ENCODE measurements around the gene FXYD6. TPM values are rescaled to one million over a fixed set of nuclear protein-coding genes. Genes with fewer than 3 reads are reported as not detected.

The FXYD6 gene
- total and polyA plus RNA-seq, 2 of the 8 experiments (the other 6 are each of a cell fraction or from before 2014, with no cell fraction given): 44.6 to 117 TPM

DNA sequence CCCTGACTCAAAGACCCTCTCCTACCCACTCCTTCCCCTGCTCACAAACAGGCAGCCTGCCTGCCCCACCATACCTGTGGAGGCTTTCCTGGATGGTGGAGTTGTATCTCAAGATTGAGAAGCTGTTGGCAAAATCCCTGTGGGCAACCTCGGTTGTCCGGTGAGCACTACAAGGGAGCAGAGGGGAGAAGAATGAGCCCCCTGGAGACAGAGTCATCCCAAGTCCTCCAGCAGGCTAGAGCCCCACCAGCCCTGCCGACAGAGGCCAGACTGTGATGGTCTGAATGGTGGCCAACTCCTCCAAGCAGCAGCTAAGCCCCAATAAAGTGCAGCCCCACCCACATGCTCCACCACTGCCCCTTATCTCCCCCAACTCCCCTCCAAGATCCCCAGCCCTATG lies 35.2 kb upstream of the FXYD6 start (continued):
- TF ChIP-seq JUND (IDR thresholded peaks at IDR 0.05; ENCODE audit: low read length) (no peak), TAF1 (IDR thresholded peaks at IDR 0.05; ENCODE audit: low read depth, low read length) (no peak), NANOG (IDR thresholded peaks at IDR 0.05; ENCODE audit: insufficient read depth, low read depth, low read length, poor library complexity, severe bottlenecking) (no peak)
